ENCODE measurements around the gene NEAT1.

The NEAT1 gene

GRCh38 chr11:65390099-65390941 lies 32.3 kb upstream of the NEAT1 start:
- no peak for DNase-seq

DNA sequence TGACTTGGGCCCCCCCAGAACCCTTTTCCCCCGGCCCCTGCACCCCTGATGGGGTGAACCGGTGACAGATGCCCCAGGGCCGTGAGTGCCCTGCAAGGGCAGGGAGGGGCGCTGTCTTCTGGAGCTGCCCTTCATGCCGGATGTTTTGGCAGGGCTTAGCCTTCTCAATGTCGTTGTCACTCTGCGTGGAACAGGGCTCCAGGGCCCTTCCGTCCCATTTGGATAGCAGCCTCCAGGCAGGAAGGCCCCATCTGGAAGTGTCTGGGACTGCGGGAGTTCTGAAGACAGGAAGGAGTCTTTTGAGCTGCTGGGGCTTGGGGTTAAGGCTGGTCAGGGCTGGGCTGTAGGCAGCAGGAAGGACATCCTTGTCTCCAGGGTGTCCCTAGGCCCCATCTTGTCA lies 31.6 kb upstream of the NEAT1 start:
- no peak for DNase-seq

DNA sequence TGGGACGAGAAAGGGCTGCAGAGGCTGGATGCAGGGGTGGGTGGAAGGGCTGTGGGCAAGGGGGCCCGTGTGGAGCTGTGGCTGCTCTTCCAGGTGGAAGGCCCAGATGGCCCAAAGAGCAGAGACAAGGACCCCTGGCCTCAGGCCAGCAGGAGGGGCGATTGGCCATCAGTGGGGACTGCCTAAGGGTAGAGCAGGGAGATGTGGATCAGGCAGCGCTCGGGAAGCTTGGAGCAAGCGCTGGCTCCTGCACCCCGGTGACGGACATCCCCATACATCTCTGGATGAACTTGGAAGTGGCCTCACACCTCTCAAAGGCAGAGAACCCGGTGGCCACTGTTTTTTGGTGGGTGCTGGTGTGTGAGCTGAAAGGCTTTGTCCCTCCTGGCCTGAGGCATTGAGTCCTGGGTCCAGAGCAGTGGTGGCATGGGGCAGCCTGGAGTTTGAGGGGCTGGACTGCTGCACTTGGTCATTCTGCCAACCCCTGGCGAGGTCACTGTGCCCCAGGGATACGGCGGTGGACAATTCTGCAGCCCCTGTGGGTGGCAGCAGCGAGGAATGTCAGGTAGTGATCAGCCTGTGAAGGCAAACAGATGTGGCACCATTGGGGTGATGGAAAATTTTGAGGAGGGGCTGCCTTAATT lies 30.3 kb upstream of the NEAT1 start:
- DNase-seq = no peak

DNA sequence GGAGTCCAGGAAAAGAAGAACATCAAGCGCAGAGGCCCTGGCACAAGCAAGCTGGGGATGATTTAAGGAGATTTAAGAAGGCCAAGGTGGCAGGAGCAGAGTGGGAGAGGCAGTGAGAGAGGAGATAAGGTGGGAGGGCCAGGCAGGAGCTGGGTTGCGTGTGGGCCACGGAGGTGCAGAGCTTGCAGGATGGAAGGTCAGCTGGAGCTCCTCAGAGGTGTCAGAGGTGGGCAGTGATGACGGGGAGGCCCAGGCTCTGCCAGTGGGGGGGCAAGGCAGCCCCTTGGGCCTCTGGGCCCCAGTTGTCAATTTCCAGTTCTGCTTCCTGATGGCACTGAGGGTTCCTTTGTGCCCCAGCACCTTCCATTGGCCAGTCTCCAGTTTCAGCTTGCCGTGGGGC lies 29.7 kb upstream of the NEAT1 start:
- DNase-seq = no peak

DNA sequence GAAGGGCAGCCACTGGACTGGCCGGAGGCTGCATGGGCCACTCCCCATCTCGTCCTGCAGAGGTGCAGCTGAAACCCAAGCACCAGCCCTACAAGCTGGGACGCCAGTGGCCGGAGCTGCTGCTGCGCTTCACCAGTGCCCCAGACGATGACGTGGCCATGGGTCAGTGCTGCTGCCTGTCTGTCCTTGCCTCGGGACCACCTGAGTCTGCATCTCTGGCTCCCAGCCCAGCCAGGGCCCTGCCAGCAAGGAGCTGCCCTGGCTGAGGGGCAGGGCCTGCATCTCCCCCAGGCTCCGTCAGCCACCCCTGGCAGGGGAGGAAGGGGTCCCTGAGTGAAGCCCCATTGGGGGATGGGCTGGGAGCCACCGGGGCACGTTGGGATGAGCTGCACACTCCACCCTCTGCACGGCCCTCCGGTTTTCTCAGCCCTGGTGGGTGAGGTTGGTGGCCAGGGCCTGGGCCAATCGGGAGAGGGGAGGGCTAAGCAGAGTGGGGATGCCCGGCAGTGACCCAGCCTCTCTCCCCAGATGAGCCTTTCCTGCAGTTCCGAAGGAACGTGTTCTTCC lies 29.0 kb upstream of the NEAT1 start:
- no peak for DNase-seq

DNA sequence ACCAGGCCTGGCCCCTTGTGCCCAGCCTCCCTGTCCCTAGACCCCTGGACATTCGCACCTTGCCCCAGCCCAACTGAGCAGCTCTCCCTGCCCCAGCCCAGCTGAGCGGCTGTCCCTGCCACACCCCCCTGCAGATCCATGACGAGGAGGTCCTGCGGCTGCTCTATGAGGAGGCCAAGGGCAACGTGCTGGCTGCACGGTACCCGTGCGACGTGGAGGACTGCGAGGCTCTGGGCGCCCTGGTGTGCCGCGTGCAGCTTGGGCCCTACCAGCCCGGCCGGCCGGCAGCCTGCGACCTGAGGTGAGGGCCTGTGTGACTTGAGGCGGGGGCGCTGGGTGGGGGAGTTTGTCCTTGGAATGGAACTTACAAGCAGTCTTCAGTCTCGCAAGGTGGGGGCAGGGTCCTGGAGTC lies 28.5 kb upstream of the NEAT1 start:
- DNase-seq = no peak

- DNase-seq = no peak
Observed at GRCh38 chr11:65395961-65396530, 26.6 kb upstream of the NEAT1 start.

GRCh38 chr11:65396769-65397745 lies 25.5 kb upstream of the NEAT1 start:
- no peak for DNase-seq

- no peak for DNase-seq
Observed at GRCh38 chr11:65398362-65398910, 24.2 kb upstream of the NEAT1 start.

- DNase-seq = no peak
Observed at GRCh38 chr11:65399249-65399648, 23.3 kb upstream of the NEAT1 start.

DNA sequence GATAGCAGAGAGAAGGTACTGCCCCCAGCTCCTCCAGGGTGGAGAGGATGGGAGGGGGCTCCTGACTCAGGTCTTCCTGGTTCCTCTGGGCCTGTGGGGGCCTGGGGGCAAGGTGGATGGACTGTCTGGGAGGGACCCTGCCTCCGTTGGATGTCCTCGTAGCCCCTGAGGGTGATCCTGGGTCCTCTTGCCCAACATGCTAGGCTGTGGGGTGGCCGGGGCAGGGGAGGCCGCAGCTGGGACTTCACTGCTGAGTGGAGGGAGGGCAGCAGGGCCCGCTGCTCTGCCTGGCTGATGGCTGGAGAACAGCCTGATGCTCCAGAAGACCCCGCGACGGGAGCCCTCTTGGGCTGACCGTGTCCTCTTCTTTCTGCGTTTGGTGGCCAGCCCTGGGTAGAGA lies 22.8 kb upstream of the NEAT1 start:
- no peak for DNase-seq

GRCh38 chr11:65400307-65401072 lies 22.1 kb upstream of the NEAT1 start:
- DNase-seq = no peak

- no peak for DNase-seq
Observed at GRCh38 chr11:65401073-65401802, 21.4 kb upstream of the NEAT1 start.

GRCh38 chr11:65401803-65402248 lies 20.8 kb upstream of the NEAT1 start:
- no peak for DNase-seq

GRCh38 chr11:65402790-65403189 lies 19.8 kb upstream of the NEAT1 start:
- no peak for DNase-seq

DNA sequence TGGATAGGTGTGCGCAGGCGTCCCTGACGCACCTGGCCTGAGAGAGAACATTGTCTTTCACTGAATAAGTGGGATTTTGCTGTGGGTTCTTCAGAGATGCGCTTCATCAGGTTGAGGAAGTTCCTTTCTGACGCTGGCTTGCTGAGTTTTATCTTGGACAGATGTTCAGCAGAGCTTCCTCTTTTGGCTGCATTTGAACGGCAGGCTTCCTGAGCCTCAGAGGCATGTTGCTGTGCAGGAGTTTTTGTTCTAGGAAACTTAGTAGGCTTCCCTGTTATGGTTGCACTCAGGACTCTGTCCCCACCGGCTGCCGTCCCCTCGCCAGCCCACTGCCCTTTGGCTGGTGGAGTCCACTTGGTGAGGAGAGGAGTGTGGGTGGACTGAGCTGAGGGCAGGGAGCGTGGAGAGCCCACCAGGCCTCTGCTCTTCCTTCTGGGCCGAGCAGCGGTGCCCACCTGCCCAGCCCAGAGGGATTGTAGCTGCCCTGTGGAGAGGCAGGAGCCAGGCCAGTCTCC lies 18.9 kb upstream of the NEAT1 start:
- DNase-seq = no peak

- no peak for DNase-seq
Observed at GRCh38 chr11:65404210-65404609, 18.4 kb upstream of the NEAT1 start.

- no peak for DNase-seq
Observed at GRCh38 chr11:65404638-65405339, 17.8 kb upstream of the NEAT1 start.

DNA sequence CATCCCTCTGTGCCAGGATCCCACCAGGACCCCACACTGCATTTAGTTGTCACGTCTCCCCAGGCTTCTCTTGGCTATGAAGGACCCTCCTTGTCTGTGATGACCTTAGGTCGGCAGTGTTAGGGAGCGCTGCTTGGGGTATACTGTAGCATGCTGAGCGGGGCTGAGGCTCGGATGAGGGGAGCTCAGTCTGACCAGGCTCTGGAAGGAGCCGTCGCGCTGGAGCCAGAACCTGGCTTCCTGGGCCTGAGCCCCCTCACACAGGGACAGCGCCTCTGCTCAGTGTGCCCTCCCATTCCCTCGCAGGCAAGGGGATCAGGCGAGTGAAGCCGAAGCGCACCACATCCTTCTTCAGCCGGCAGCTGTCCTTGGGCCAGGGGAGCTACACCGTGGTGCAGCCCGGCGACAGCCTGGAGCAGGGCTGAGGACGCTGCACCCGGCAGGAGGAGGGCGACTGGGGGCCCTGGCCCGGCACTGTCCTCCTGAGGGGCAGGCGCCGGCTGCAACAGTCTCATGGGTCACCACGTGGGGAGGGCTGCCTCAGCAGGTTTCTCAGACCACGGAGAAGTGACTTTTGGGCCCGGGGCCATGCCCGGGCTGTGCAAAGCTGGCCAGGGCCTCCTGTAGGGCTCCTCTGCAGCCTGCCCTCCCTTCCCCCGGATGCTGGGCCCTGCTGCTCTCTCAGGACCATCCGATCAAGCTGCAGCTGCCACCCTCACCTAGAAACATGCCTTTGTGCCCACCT lies 11.5 kb upstream of the NEAT1 start:
- no peak for DNase-seq

Data from NCI-H510A (cell line).